Measurements from ENCODE around the gene GNAO1. TPM values are rescaled to one million over a fixed set of nuclear protein-coding genes. Genes with fewer than 3 reads are reported as not detected.

Gene GNAO1
- total RNA-seq, 4 donors from 2014 or later: 0.67 to 4.0 (median 2.2) TPM

- no peak for DNase-seq (ENCODE audit: low spot score in 2 of 2)
- intact Hi-C loops (cut with DNase I; ENCODE audit: low total_unique reads): no loop called here
- TF ChIP-seq POLR2A (IDR thresholded peaks at IDR 0.05) (no peak), CTCF (IDR thresholded peaks at IDR 0.05) (no peak)
- H3K4me3 ChIP-seq (ENCODE audit: low read depth, poor library complexity, severe bottlenecking): no peak overlapping the region
- WGBS, 2 donors: 77 to 85% methylated on average over 2 of the region's 2 CpGs
Observed at GRCh38 chr16:56267888-56268287, 76.6 kb downstream of the GNAO1 start.

GRCh38 chr16:56268799-56269198 lies 77.5 kb downstream of the GNAO1 start:
- TF ChIP-seq CTCF (IDR thresholded peaks at IDR 0.05) (no peak), POLR2A (IDR thresholded peaks at IDR 0.05) (no peak)
- no peak overlapping the region for H3K4me3 ChIP-seq (ENCODE audit: low read depth, poor library complexity, severe bottlenecking)
- 90 to 91% methylated on average over 8 of the region's 8 CpGs for WGBS, 2 donors
- intact Hi-C loops (cut with DNase I; ENCODE audit: low total_unique reads): no loop called here
- peak in 1 of 2 donors; percentile 43 for DNase-seq (ENCODE audit: low spot score in 2 of 2)

- TF ChIP-seq POLR2A (IDR thresholded peaks at IDR 0.05): no peak
- no peak for TF ChIP-seq CTCF (IDR thresholded peaks at IDR 0.05)
- intact Hi-C loops (cut with DNase I; ENCODE audit: low total_unique reads): no loop called here
- WGBS, 2 donors: 81 to 84% methylated on average over 13 of the region's 13 CpGs
- DNase-seq (ENCODE audit: low spot score in 2 of 2): no peak
- no peak overlapping the region for H3K4me3 ChIP-seq (ENCODE audit: low read depth, poor library complexity, severe bottlenecking)
Observed at GRCh38 chr16:56269281-56269680, 78.0 kb downstream of the GNAO1 start.

GRCh38 chr16:56269811-56270684 lies 78.8 kb downstream of the GNAO1 start:
- intact Hi-C loops (cut with DNase I; ENCODE audit: low total_unique reads): no loop called here
- TF ChIP-seq CTCF (IDR thresholded peaks at IDR 0.05): no peak
- no peak for TF ChIP-seq POLR2A (IDR thresholded peaks at IDR 0.05)
- DNase-seq (ENCODE audit: low spot score in 2 of 2): no peak
- WGBS, 2 donors: 80 to 87% methylated on average over 7 of the region's 7 CpGs
- no peak overlapping the region for H3K4me3 ChIP-seq (ENCODE audit: low read depth, poor library complexity, severe bottlenecking)

- intact Hi-C loops (cut with DNase I; ENCODE audit: low total_unique reads): no loop called here
- 89 to 100% methylated on average over 3 of the region's 3 CpGs for WGBS, 2 donors
Observed at GRCh38 chr16:56270828-56271227, 79.5 kb downstream of the GNAO1 start.

More at GRCh38 chr16:56270828-56271227, 79.5 kb downstream of the GNAO1 start:
- no peak overlapping the region for H3K4me3 ChIP-seq (ENCODE audit: low read depth, poor library complexity, severe bottlenecking)
- TF ChIP-seq POLR2A (IDR thresholded peaks at IDR 0.05) (no peak), CTCF (IDR thresholded peaks at IDR 0.05) (no peak)
- DNase-seq (ENCODE audit: low spot score in 2 of 2): no peak
